ENCODE results near the gene PALLD.

PALLD gene

GRCh38 chr4:168646001-168646768 is 149.3 kb downstream of the PALLD start:
- DNase-seq (ENCODE audit: low read depth in 2 of 2), result no peak

DNA sequence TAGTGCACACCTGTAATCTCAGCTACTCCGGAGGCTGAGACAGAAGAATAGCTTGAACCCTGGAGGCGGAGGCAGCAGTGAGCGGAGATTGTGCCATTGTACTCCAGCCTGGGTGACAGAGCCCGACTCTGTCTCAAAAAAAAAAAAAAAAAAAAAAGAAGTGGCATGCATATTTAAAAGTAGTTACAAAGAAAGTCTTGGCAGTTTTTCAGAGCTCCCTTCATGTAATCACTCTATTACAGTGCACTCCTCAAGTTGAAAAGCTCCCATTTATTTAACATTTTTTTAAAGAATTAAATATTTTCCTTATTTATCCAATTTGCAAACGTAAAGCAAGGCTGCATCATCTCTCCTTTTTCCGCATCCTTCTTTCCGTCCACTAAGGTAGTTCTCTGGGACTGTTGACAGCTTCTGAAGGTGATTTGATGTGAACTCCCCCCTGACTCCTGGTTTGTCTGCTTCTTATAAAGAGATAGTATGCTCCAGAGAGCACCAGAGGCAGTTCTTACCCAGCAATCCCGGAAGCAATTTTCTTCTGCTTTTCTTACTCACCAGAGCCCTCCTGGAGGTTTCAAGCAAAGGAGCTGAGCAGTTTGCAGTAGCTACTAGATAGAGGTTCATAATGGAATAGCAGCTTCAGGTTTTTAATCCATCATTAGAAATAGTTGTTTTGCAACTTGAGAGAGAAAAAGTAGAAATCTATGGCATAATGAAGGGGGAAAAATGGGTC is 151.0 kb downstream of the PALLD start:
- DNase-seq (ENCODE audit: low read depth in 2 of 2), result no peak

- DNase-seq (ENCODE audit: low read depth in 2 of 2), result no peak
Observed at GRCh38 chr4:168648494-168648893, 151.6 kb downstream of the PALLD start.

GRCh38 chr4:168648929-168649328 is 152.1 kb downstream of the PALLD start:
- no peak for DNase-seq (ENCODE audit: low read depth in 2 of 2)

DNA sequence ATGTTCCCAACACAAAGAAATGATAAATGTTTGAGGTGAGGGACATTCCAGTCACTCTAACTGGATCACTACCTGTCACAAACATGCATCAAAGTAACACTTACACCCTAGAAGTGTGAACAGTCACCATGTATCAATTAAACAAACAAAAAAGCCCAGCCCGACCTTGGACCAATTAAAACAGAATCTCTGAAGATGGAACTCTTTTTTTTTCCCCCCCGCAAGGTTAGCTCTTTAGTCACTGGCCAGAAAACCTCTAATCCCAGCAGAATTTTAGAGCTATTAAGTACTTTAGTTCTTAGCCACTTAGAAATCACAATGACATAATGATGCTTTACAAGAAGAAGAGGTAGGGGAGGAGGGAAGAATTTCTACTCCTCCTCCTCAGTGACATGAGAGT is 154.5 kb downstream of the PALLD start:
- DNase-seq (ENCODE audit: low read depth in 2 of 2), result no peak

GRCh38 chr4:168651864-168652263 is 155.0 kb downstream of the PALLD start:
- DNase-seq (ENCODE audit: low read depth in 2 of 2), result no peak

DNA sequence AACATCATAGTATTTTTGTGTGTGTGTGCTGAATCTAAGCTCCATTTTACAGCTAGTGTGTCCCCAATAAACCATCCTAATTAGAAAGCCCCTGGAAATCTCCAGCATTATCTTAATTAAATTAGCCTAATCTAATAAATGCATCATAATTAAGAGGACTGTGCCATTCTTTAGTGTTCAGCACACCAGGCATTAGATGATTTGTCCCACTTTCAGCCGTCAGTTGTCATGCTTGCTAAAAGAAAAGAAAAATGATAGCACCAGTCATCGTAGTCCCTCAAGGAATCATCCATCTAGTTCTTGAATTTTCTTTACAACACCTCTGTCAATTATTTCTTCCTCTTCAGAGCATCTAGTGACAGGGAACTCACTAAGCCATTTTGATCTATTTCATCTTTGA is 155.9 kb downstream of the PALLD start:
- DNase-seq (ENCODE audit: low read depth in 2 of 2), result no peak

DNA sequence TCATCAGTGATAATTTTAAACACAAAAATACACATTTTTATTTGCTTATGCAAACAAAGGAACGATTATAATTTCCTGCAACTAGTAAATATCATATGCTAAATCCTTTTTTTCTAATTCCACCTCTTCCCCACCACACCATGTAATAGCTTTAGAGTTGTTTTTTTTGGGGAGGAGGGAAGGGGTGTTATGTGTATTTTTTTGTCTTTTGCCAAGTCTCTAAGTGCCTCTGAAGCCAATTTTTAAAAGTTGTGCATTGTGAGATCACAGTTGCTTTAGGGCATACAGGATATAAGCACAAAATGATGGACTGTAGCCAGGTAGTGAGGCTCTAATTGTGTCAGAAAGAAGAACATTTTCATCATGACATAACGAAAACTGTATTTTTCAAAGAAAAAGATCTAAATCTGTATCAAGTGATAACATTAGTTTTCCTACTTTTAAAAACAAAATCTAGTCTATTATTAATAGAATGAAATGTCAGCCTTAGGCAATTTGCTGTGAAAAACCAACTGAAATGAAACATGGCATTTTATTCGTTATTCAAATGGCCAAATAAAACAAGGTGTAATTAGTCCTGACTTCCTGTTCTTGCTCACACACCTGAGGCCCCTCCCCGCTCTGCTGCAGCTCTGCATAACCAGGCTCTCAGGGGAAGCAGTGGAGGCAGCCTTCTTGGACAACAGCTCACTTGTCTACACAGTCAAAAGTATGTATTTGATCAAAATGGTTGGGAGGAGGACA is 157.4 kb downstream of the PALLD start:
- DNase-seq (ENCODE audit: low read depth in 2 of 2), result no peak

DNA sequence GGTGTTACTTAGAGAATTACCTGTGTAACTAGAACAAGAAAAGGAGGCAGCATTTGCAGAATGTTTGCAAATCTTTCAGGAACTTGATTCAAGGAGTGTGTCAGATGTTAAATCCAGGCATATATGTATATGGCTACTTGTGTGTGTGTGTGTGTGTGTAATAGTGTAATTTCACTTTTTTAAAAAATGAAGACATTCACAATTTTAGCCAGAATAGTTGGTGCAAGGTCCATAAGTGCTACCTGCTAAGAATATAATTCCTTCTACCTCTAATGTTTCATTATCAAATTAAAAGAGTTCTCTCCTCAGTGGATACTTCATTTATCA is 158.0 kb downstream of the PALLD start:
- no peak for DNase-seq (ENCODE audit: low read depth in 2 of 2)

DNA sequence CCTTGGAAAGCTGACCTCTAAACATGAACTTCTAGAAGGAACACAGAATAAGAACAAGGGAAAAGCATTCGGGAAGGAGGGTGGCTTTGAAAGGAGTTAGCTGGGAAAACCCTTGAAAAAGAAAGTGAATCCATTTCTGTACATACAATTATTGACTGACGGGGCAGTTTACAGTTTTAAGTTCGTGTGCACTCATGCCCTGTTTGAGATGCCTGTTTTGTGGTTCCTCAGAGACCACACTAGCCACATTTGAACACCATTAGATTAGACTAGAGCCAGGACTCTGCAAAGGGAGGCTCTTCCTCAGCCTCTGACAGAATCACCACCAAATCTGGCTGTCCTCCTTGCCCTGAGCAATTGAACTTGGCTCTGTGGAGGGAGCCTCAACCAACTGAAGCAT is 158.3 kb downstream of the PALLD start:
- no peak for DNase-seq (ENCODE audit: low read depth in 2 of 2)

DNA sequence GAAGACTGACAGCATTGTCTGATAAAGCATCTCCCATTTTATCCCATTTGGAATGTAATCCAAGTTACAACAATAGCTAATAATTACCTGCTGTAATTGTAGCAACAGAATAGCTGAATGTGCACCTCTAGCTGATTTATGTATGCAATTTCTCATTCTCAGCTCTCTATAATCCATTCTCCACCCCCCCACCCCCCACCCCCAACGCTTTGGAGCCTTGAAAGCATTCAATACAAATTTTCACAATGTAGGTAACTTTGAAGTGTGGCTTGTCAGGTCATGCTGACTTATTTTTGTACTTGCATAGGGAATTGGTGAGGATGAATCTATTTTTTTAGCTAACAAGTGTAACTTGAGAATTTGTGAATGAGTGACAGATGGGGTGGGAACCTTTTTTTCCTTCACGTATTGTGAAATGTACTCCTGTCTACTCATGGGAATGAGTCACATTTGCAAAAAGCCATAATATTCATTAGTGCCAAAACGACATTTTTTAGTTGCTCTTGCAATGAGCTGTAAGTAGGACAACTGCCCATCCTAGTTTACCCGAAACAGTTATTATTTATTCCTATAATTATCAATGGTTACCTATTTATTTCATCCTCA is 159.3 kb downstream of the PALLD start:
- DNase-seq (ENCODE audit: low read depth in 2 of 2), result no peak

- DNase-seq (ENCODE audit: low read depth in 2 of 2), result no peak
Observed at GRCh38 chr4:168656946-168657473, 160.2 kb downstream of the PALLD start.

DNA sequence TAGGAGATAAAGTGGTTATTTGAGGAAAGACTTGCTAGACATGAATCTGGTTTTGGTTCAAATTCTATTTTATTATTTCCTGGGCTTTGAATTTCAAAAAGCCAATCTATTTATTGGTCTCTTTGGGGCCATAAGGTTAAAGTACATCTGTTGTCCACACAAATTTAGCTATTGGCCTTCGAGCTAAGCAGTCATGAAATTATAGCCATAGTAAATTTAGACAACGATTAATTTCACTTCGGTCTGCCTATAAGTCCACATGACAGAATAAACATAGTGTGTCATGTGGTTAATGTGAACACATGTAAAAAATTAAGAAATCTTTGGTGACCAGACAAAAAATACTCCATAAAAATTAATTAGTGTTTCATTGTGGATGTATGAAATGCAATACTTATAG is 161.9 kb downstream of the PALLD start:
- DNase-seq (ENCODE audit: low read depth in 2 of 2), result no peak

DNA sequence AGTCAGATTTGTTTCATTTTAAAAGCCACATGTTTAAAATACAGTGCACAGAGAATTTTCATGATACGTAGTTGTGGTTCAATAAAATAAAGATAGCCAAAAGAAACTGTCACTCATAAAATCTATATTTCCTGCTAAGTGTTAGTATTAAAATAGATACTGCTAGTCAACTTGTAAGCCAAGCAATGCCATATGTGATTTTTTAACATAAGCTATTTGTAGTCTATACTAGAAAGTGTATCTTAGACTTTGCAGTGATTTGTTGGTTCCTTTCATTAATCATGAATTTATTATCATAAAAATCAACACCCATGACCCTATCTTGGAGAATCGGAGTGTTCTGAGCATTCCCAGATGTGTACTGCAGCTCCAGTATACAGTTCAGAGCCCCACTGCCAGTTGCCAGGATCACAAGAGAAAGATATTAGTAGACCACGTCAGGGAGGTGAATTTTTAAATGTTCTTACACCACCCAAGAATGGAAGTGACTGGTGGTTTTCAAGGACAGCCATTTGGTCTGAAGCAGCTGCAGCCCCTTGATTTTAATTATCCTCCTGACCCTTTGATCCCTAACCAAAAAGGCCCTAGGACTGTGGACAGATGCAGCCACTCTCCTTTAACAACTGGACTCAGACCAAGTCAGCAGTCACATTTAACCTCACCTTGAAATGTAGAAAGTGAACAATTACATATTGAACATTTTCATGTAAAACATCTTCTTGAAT is 163.1 kb downstream of the PALLD start:
- DNase-seq (ENCODE audit: low read depth in 2 of 2), result no peak

DNA sequence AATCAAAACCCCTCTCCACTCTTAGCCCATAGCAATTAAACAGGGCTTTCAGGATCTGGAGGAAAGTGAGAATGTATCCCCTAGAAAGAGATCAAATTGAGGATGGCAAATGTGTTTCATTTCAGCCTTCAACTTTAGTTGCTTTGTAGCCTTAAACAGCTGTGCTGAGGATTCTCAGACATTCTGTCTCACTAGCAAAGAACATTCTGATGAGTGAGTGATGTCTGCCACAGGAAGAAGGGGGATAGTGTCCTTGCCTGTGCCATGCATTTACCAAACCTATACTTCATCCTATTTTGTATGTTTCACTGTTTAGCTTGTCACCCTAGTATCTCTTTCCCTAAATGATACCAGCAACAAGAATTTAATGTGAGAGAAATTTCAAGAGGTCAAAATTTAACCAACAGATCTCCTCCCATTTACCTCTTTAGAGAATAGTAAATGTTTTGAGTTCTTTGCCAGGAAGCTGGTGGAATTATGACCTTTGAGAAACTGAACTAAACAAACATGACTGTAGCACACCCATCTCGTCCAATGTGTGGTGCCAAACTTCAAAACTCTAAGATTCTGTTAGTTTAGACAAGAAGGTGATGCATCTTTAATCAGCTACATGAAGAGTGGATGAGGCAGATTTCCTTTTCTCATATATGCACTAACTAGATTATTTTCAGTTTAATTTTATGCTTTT is 165.6 kb downstream of the PALLD start:
- no peak for DNase-seq (ENCODE audit: low read depth in 2 of 2)

- no peak for DNase-seq (ENCODE audit: low read depth in 2 of 2)
Observed at GRCh38 chr4:168664242-168664891, 167.5 kb downstream of the PALLD start.

DNA sequence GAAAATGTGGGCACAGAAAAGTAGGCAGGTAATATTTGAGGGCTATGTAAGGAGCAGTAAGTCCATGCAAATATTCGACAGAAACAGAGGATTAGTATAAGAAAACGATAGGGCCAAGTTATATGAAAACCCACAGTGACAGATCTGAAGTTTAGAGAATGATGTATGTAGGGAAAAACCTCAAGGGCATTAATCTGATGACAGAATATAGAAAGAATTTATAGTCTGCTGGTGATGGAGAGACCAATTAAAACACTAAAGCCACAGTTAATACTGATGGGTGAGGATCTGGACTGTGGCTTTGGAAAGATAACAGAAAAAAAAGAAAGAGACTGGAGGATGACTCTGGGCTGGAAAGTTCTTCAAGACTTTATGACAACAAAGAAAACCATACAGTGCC is 169.7 kb downstream of the PALLD start:
- DNase-seq (ENCODE audit: low read depth in 2 of 2), result no peak

- DNase-seq (ENCODE audit: low read depth in 2 of 2), result no peak
Observed at GRCh38 chr4:168667376-168667775, 170.5 kb downstream of the PALLD start.

DNA sequence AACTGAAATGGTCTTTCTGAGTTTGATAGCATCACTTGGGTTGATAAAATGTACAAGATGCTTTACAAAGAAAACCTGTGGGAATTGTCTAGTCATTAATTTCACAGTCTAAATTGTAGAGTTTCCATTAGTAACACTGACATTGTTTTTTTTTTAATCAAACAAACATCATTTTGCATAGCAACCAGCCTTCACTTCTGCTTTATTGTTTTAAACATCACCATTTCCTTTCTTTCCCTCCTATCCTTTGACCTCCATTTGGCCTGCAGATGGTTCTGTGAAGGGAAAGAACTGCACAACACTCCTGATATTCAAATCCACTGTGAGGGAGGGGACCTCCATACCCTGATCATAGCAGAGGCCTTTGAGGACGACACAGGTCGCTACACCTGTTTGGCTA is 171.1 kb downstream of the PALLD start:
- no peak for DNase-seq (ENCODE audit: low read depth in 2 of 2)

DNA sequence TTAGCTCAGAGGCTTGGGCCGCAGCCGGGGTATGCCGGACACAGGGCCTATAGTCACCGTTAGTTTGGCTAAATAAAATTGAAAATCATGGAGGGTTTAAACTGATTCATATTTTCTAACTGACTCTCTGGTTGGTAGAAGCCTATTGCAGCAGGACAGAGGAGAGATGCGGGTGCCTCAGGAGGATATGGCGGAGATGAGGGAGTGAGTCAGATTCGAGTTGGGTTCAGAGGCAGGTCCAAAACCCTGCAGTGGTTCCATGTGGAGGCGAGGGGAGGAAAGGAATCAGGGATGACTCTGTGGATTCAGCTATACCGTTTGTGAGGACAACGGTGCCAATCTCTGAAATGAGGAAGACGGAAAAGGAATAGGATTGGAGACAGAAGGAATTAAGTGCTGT is 176.6 kb downstream of the PALLD start:
- DNase-seq (ENCODE audit: low read depth in 2 of 2), result no peak
